Astrocyte (in vitro differentiated cells and primary cell): ENCODE results near the gene GJC3. TPM values are rescaled to one million over a fixed set of nuclear protein-coding genes. Genes with fewer than 3 reads are reported as not detected.

Experiments used
- DNase-seq: peaks from one replicate; pipeline ENCODE4 v3.0.0-alpha.2; 2010; ENCODE audit warnings: low read depth
- FAIRE-seq: peaks from 2 replicates; lab custom pipeline; 2011; peaks lifted over from hg19 to GRCh38; lab: Jason Lieb, UNC
- H2AFZ ChIP-seq: 2 replicates; pipeline ENCODE4 v1.6.0; 2012; ENCODE audit warnings: low read depth, low read length, inconsistent platforms
- H3K27ac ChIP-seq: 2 replicates; pipeline ENCODE4 v1.5.1; 2011; ENCODE audit warnings: low read depth, low read length, inconsistent platforms
- H3K27me3 ChIP-seq: 2 replicates; pipeline ENCODE4 v1.6.0; 2011; ENCODE audit warnings: low read length, inconsistent platforms; ENCODE audit not compliant: insufficient read depth
- H3K36me3 ChIP-seq: 2 replicates; pipeline ENCODE4 v1.5.1; 2011; ENCODE audit warnings: low read length, inconsistent platforms; ENCODE audit not compliant: insufficient read depth
- H3K4me1 ChIP-seq: 2 replicates; pipeline ENCODE4 v1.5.1; 2011; ENCODE audit warnings: low read length, inconsistent platforms; ENCODE audit not compliant: insufficient read depth
- H3K4me2 ChIP-seq: 2 replicates; pipeline ENCODE4 v1.6.0; 2012; ENCODE audit warnings: low read length, inconsistent platforms
- H3K4me3 ChIP-seq: 2 replicates; pipeline ENCODE4 v1.5.1; 2011; ENCODE audit warnings: low read depth, mild to moderate bottlenecking, low read length, inconsistent platforms; ENCODE audit not compliant: insufficient read depth
- H3K79me2 ChIP-seq: 2 replicates; pipeline ENCODE4 v1.6.0; 2012; ENCODE audit warnings: mild to moderate bottlenecking, low read length, inconsistent platforms; ENCODE audit not compliant: insufficient read depth
- H3K9ac ChIP-seq: 2 replicates; pipeline ENCODE4 v1.6.0; 2012; ENCODE audit warnings: mild to moderate bottlenecking, low read length, inconsistent platforms
- H3K9me3 ChIP-seq: 2 replicates; pipeline ENCODE4 v1.5.1; 2012; ENCODE audit warnings: low read depth, mild to moderate bottlenecking, low read length, inconsistent platforms; ENCODE audit not compliant: insufficient read depth
- H4K20me1 ChIP-seq: 2 replicates; pipeline ENCODE4 v1.6.0; 2012; ENCODE audit warnings: low read length, inconsistent platforms; ENCODE audit not compliant: insufficient read depth
- H3K27ac Mint-ChIP-seq: one replicate; pipeline ENCODE4 v1.8.0; 2021; ENCODE audit warnings: mild to moderate bottlenecking, mixed read lengths; ENCODE audit not compliant: unreplicated experiment
- H3K27me3 Mint-ChIP-seq: one replicate; pipeline ENCODE4 v1.8.0; 2021; ENCODE audit warnings: low read depth, mixed read lengths; ENCODE audit not compliant: unreplicated experiment
- H3K36me3 Mint-ChIP-seq: one replicate; pipeline ENCODE4 v1.8.0; 2021; ENCODE audit warnings: low read depth, mixed read lengths; ENCODE audit not compliant: unreplicated experiment
- H3K4me1 Mint-ChIP-seq: one replicate; pipeline ENCODE4 v1.8.0; 2021; ENCODE audit warnings: low read depth, mixed read lengths; ENCODE audit not compliant: unreplicated experiment
- H3K4me3 Mint-ChIP-seq: one replicate; pipeline ENCODE4 v1.8.0; 2021; ENCODE audit warnings: mild to moderate bottlenecking, moderate library complexity, mixed read lengths; ENCODE audit not compliant: unreplicated experiment
- H3K9me3 Mint-ChIP-seq: one replicate; pipeline ENCODE4 v1.8.0; 2021; ENCODE audit warnings: mild to moderate bottlenecking, mixed read lengths; ENCODE audit not compliant: unreplicated experiment
- CTCF ChIP-seq: IDR thresholded peaks from 2 replicates; pipeline ENCODE4 v1.5.1; 2011; ENCODE audit warnings: low read depth, mild to moderate bottlenecking, inconsistent platforms, low read length, moderate library complexity; ENCODE audit not compliant: insufficient read depth
- EZH2 ChIP-seq: IDR thresholded peaks from 2 replicates; pipeline ENCODE4 v1.6.1; 2012; ENCODE audit warnings: mild to moderate bottlenecking, low read length, inconsistent platforms; ENCODE audit not compliant: insufficient read depth
- total RNA-seq: library from RNA; stranded (reverse); gene quantifications from 2 replicates; pipeline ENCODE4 v1.2.1, GENCODE V29; 2021

GJC3 gene
- total RNA-seq, 1 donor from 2014 or later, result not detected

- no peak within 1 kb of the TSS for H3K27ac Mint-ChIP-seq
Measured at GRCh38 chr7:99876933-99877332, 52.5 kb downstream of the GJC3 start, which contains the start of gene OR2AE1. Gene OR2AE1 (minus strand): TSS chr7:99877033. CDS start chr7:99877033, 0 bp downstream.

GRCh38 chr7:99876491-99876890 is 52.9 kb downstream of the GJC3 start:
- peaks cover 20% of the 10 kb centered on the region for H3K27me3 Mint-ChIP-seq
- H3K4me1 Mint-ChIP-seq, result peaks cover 2% of the 10 kb centered on the region
- no peak for TF ChIP-seq CTCF
- TF ChIP-seq EZH2, result no peak
- H3K4me3 ChIP-seq, result no peak overlapping the region
- no peak overlapping the region for H3K4me2 ChIP-seq
- no peaks in the 10 kb centered on the region for H3K4me1 ChIP-seq
- H2AFZ ChIP-seq, result no peak overlapping the region
- H3K27ac ChIP-seq, result no peak overlapping the region
- H3K9me3 Mint-ChIP-seq, result no peaks in the 10 kb centered on the region
- no peaks in the 10 kb centered on the region for H3K36me3 Mint-ChIP-seq
- H3K36me3 ChIP-seq, result no peaks in the 10 kb centered on the region
- no peak overlapping the region for H3K4me3 Mint-ChIP-seq
- H3K9me3 ChIP-seq, result no peaks in the 10 kb centered on the region
- FAIRE-seq, result no peak
- no peak overlapping the region for H3K9ac ChIP-seq
- no peaks in the 10 kb centered on the region for H3K27me3 ChIP-seq
- H3K79me2 ChIP-seq, result no peaks in the 10 kb centered on the region
- H4K20me1 ChIP-seq, result no peaks in the 10 kb centered on the region
- no peak for DNase-seq
- H3K27ac Mint-ChIP-seq, result no peak overlapping the region

More at GRCh38 chr7:99876933-99877332, 52.5 kb downstream of the GJC3 start, which contains the start of gene OR2AE1:
- Mint-ChIP-seq H3K36me3 (no peaks in the 10 kb centered on the region), H3K4me1 (peaks cover 2% of the 10 kb centered on the region), H3K4me3 (no peak within 1 kb of the TSS), H3K27me3 (peaks cover 23% of the 10 kb centered on the region), H3K9me3 (no peaks in the 10 kb centered on the region)
- no peaks in the 10 kb centered on the region for H3K4me1 ChIP-seq
- no peak within 1 kb of the TSS for H3K4me3 ChIP-seq
- H3K27ac ChIP-seq, result no peak within 1 kb of the TSS
- no peak within 1 kb of the TSS for H3K4me2 ChIP-seq
- H3K36me3 ChIP-seq, result no peaks in the 10 kb centered on the region
- no peaks in the 10 kb centered on the region for H4K20me1 ChIP-seq
- FAIRE-seq (no peak), DNase-seq (no peak)
- no peak within 1 kb of the TSS for H3K9ac ChIP-seq
- H2AFZ ChIP-seq, result no peak within 1 kb of the TSS
- no peaks in the 10 kb centered on the region for H3K79me2 ChIP-seq
- no peaks in the 10 kb centered on the region for H3K27me3 ChIP-seq
- no peaks in the 10 kb centered on the region for H3K9me3 ChIP-seq
- no peak for TF ChIP-seq CTCF
- no peak for TF ChIP-seq EZH2

Other genes starting within 250 kb of the GJC3 start
- 0.07 TPM in 1 of 2 replicates, not detected in the other for gene CYP3A5, start 249.6 kb downstream of the GJC3 start, total RNA-seq
- gene CYP3A7, start 194.4 kb downstream of the GJC3 start, total RNA-seq, result not detected in 2 replicates
- not detected in 2 replicates for gene CYP3A4, start 145.4 kb downstream of the GJC3 start, total RNA-seq
- not detected in 2 replicates for gene CYP3A43, start 101.6 kb downstream of the GJC3 start, total RNA-seq
- gene OR2AE1, start 52.6 kb downstream of the GJC3 start, total RNA-seq, result not detected in 2 replicates
- gene TRIM4, start 10.1 kb downstream of the GJC3 start, total RNA-seq, result 4.1 and 4.6 TPM in 2 replicates
- gene AZGP1, start 46.4 kb upstream of the GJC3 start, total RNA-seq, result not detected in 2 replicates
- gene ZKSCAN1, start 86.0 kb upstream of the GJC3 start, total RNA-seq, result 70.3 and 70.8 TPM in 2 replicates
- gene ZSCAN21, start 120.2 kb upstream of the GJC3 start, total RNA-seq, result 10.1 and 11.1 TPM in 2 replicates
- gene ZNF3, start 152.1 kb upstream of the GJC3 start, total RNA-seq, result 24.0 TPM in 2 replicates
- gene COPS6, start 159.3 kb upstream of the GJC3 start, total RNA-seq, result 87.9 and 95.3 TPM in 2 replicates
- 39.7 and 55.2 TPM in 2 replicates for gene MCM7, start 171.8 kb upstream of the GJC3 start, total RNA-seq
- 14.7 and 15.5 TPM in 2 replicates for gene AP4M1, start 172.0 kb upstream of the GJC3 start, total RNA-seq
- 35.7 and 47.0 TPM in 2 replicates for gene TAF6, start 189.7 kb upstream of the GJC3 start, total RNA-seq
- 16.4 and 18.5 TPM in 2 replicates for gene CNPY4, start 190.0 kb upstream of the GJC3 start, total RNA-seq
- gene MBLAC1, start 197.3 kb upstream of the GJC3 start, total RNA-seq, result 2.3 and 2.7 TPM in 2 replicates
- 59.9 and 62.7 TPM in 2 replicates for gene LAMTOR4, start 219.3 kb upstream of the GJC3 start, total RNA-seq
- gene TRAPPC14, start 229.1 kb upstream of the GJC3 start, total RNA-seq, result 18.7 and 19.5 TPM in 2 replicates
- gene GAL3ST4, start 239.0 kb upstream of the GJC3 start, total RNA-seq, result 3.1 and 3.4 TPM in 2 replicates
- gene GPC2, start 247.8 kb upstream of the GJC3 start, total RNA-seq, result 6.5 and 7.6 TPM in 2 replicates
- gene STAG3, start 248.3 kb upstream of the GJC3 start, total RNA-seq, result 0.34 and 0.36 TPM in 2 replicates